ENCODE measurements around the gene PRKG1. TPM values are rescaled to one million over a fixed set of nuclear protein-coding genes. Genes with fewer than 3 reads are reported as not detected.

PRKG1 gene
- total RNA-seq, 1 experiment from 2014 or later, result 10.4 TPM

DNA sequence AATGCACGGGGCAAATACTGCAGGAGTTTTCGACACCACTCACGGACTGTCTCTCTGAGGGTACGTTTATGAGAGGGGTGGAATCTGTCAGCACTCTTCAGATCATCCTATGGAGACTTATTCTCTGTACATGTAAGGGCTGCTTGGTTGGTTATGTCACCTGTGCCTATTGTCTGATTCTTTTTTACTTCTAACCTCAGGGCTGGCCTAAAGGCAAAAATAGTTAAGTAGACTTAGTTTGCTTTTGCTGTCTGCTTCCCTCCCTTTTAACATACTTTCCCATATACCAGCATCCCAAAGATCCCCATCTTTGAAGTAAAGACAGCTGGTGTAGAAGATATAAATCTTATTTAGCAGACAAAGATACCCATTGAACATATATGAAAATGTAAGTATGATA, 105.9 kb downstream of the PRKG1 start:
- no peaks in the 10 kb centered on the region for H3K4me1 ChIP-seq (ENCODE audit: insufficient read depth, low read length)
- no peak overlapping the region for H2BK120ac ChIP-seq (ENCODE audit: low read depth, low read length, poor library complexity, severe bottlenecking)
- H4K8ac ChIP-seq (replicated peaks; ENCODE audit: insufficient read length, low read depth, low read length), result no peak overlapping the region
- no peak overlapping the region for H2BK5ac ChIP-seq (ENCODE audit: insufficient read length, low read length)
- no peak overlapping the region for H3K9ac ChIP-seq (ENCODE audit: extremely low read depth, insufficient read length, low read length)
- no peaks in the 10 kb centered on the region for H3K9me3 Mint-ChIP-seq
- H4K91ac ChIP-seq (ENCODE audit: insufficient read length, low read depth, low read length), result no peak overlapping the region
- H3K79me2 ChIP-seq (ENCODE audit: insufficient read depth, low read length), result no peaks in the 10 kb centered on the region
- no peak overlapping the region for H3K27ac ChIP-seq (ENCODE audit: insufficient read length, low read depth, low read length)
- no peak overlapping the region for H4K5ac ChIP-seq (ENCODE audit: insufficient read length, low read depth, low read length)
- H2AFZ ChIP-seq (ENCODE audit: low read length), result no peak overlapping the region
- TF ChIP-seq, protein P1, sequence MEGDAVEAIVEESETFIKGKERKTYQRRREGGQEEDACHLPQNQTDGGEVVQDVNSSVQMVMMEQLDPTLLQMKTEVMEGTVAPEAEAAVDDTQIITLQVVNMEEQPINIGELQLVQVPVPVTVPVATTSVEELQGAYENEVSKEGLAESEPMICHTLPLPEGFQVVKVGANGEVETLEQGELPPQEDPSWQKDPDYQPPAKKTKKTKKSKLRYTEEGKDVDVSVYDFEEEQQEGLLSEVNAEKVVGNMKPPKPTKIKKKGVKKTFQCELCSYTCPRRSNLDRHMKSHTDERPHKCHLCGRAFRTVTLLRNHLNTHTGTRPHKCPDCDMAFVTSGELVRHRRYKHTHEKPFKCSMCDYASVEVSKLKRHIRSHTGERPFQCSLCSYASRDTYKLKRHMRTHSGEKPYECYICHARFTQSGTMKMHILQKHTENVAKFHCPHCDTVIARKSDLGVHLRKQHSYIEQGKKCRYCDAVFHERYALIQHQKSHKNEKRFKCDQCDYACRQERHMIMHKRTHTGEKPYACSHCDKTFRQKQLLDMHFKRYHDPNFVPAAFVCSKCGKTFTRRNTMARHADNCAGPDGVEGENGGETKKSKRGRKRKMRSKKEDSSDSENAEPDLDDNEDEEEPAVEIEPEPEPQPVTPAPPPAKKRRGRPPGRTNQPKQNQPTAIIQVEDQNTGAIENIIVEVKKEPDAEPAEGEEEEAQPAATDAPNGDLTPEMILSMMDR (conservative IDR thresholded peaks at IDR 0.05), result no peak
- no peak overlapping the region for H3T11ph ChIP-seq (ENCODE audit: low read length)
- H3K14ac ChIP-seq (ENCODE audit: insufficient read depth, low read length), result no peak overlapping the region
- no CpG with 5 or more reads among the region's 4 CpGs for WGBS (ENCODE audit: extremely low coverage, insufficient read length, low lambda C conversion rate)
- H3K56ac ChIP-seq (ENCODE audit: insufficient read length, low read depth, low read length), result no peak overlapping the region
- no peaks in the 10 kb centered on the region for H3K36me3 Mint-ChIP-seq (ENCODE audit: insufficient read depth in 1 of 3, low read depth in 3 of 3)
- H3K4me3 Mint-ChIP-seq, result no peak overlapping the region
- H2BK20ac ChIP-seq (ENCODE audit: low read depth, low read length, poor library complexity, severe bottlenecking), result no peak overlapping the region
- H3K27me3 ChIP-seq (ENCODE audit: insufficient read depth, low read length), result no peaks in the 10 kb centered on the region
- H3K4me2 ChIP-seq (ENCODE audit: insufficient read depth, insufficient read length, low read length), result no peak overlapping the region
- no peaks in the 10 kb centered on the region for H4K20me1 ChIP-seq (ENCODE audit: control insufficient read depth, insufficient read depth, insufficient read length)
- no peak overlapping the region for H2AK5ac ChIP-seq (ENCODE audit: insufficient read length, low read length)
- DNase-seq, result no peak
- H3K23me2 ChIP-seq (ENCODE audit: insufficient read length, low read depth, low read length, poor library complexity, severe bottlenecking), result no peaks in the 10 kb centered on the region
- H3K9me3 ChIP-seq (ENCODE audit: control insufficient read depth, low read depth, low read length), result no peaks in the 10 kb centered on the region
- H2BK12ac ChIP-seq (ENCODE audit: insufficient read length, low read depth, low read length), result no peak overlapping the region
- H3K23ac ChIP-seq (ENCODE audit: insufficient read length, low read depth, low read length), result no peak overlapping the region
- no peaks in the 10 kb centered on the region for H3K79me1 ChIP-seq (ENCODE audit: insufficient read depth, low read depth, low read length, poor library complexity, severe bottlenecking)
- H2BK15ac ChIP-seq (ENCODE audit: low read depth, low read length), result no peak overlapping the region
- H3K27me3 Mint-ChIP-seq (ENCODE audit: low read depth), result no peaks in the 10 kb centered on the region
- H3K4me1 Mint-ChIP-seq, result no peaks in the 10 kb centered on the region
- no peak overlapping the region for H3K27ac Mint-ChIP-seq
- H3K18ac ChIP-seq (ENCODE audit: insufficient read length, low read depth, low read length), result no peak overlapping the region
- no peak overlapping the region for H3K4ac ChIP-seq (ENCODE audit: low read depth, low read length)

Measured in H9 (cell line).